Ishikawa (cell line): ENCODE results near the gene REEP3.

Experiments used
- CEBPB ChIP-seq: IDR thresholded peaks from 2 replicates; pipeline ENCODE4 v1.6.1; 2012
- CREB1 ChIP-seq: IDR thresholded peaks from 2 replicates; pipeline ENCODE4 v1.6.1; 2012; ENCODE audit warnings: low read depth
- EGR1 ChIP-seq: IDR thresholded peaks from 2 replicates; pipeline ENCODE4 v1.6.1; 2012
- MAX ChIP-seq: IDR thresholded peaks from 2 replicates; pipeline ENCODE4 v1.6.1; 2012
- NFIC ChIP-seq: IDR thresholded peaks from 2 replicates; pipeline ENCODE4 v1.6.1; 2012
- TAF1 ChIP-seq: IDR thresholded peaks from 2 replicates; pipeline ENCODE4 v1.6.1; 2012; ENCODE audit warnings: low read depth, mild to moderate bottlenecking
- USF1 ChIP-seq: IDR thresholded peaks from 2 replicates; pipeline ENCODE4 v1.6.1; 2012
- YY1 ChIP-seq: IDR thresholded peaks from 2 replicates; pipeline ENCODE4 v1.6.1; 2012; ENCODE audit warnings: low read depth

GRCh38 chr10:63539377-63539776 lies 18.2 kb downstream of the REEP3 start:
- TF ChIP-seq MAX (no peak), USF1 (no peak), NFIC (no peak), TAF1 (no peak), CREB1 (no peak), CEBPB (no peak), YY1 (no peak), EGR1 (no peak)
